Nephron (organoid): ENCODE data around the gene CACNA1S.

ENCODE experiments used
- H3K27ac Mint-ChIP-seq, 3 experiments: 2 replicates each; pipeline ENCODE4 v1.8.0; 2020; ENCODE audit warnings: mixed read lengths in 3 of 3, mild to moderate bottlenecking in 2 of 3, moderate library complexity in 1 of 3
- H3K27me3 Mint-ChIP-seq: 2 replicates; pipeline ENCODE4 v1.8.0; 2021; ENCODE audit warnings: low read depth, mild to moderate bottlenecking, moderate library complexity, mixed read lengths
- H3K36me3 Mint-ChIP-seq: 2 replicates; pipeline ENCODE4 v1.8.0; 2020; ENCODE audit warnings: low read depth, mixed read lengths
- H3K4me1 Mint-ChIP-seq: 2 replicates; pipeline ENCODE4 v1.8.0; 2020; ENCODE audit warnings: mixed read lengths
- H3K4me3 Mint-ChIP-seq, 3 experiments: 2 replicates each; pipeline ENCODE4 v1.8.0; 2020; ENCODE audit warnings: mild to moderate bottlenecking in 3 of 3, mixed read lengths in 3 of 3, moderate library complexity in 2 of 3
- H3K9me3 Mint-ChIP-seq: 2 replicates; pipeline ENCODE4 v1.8.0; 2020; ENCODE audit warnings: mixed read lengths
- TF ChIP-seq, protein P1 (sequence below), 3 experiments: fragments of 200-600 bp; sonication (generic); IDR thresholded peaks; one replicate each; pipeline ENCODE4 v1.5.0; 2021; ENCODE audit warnings: antibody characterized with exemption in 3 of 3; ENCODE audit not compliant: unreplicated experiment in 3 of 3

CACNA1S gene

DNA sequence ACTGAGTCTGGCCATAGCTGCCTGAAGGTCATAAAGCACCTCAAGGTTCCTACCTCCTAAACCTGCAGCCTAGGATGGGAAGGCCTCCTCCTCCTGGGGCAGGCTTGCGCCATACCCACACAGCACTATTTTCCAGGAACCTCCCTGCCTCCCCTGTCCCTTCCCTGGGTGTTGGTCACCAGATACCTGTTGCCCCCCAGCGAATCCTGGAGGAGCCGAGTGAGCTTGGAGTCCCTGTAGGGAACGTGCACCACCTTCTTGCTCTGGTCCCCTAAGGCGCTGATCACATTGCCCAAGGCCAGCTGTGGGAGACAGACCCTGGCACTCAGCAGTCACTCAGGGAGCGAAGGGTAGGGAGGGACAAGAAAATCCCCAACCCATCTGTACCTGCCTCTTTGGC, 108.1 kb downstream of the CACNA1S start:
- TF ChIP-seq, protein P1, sequence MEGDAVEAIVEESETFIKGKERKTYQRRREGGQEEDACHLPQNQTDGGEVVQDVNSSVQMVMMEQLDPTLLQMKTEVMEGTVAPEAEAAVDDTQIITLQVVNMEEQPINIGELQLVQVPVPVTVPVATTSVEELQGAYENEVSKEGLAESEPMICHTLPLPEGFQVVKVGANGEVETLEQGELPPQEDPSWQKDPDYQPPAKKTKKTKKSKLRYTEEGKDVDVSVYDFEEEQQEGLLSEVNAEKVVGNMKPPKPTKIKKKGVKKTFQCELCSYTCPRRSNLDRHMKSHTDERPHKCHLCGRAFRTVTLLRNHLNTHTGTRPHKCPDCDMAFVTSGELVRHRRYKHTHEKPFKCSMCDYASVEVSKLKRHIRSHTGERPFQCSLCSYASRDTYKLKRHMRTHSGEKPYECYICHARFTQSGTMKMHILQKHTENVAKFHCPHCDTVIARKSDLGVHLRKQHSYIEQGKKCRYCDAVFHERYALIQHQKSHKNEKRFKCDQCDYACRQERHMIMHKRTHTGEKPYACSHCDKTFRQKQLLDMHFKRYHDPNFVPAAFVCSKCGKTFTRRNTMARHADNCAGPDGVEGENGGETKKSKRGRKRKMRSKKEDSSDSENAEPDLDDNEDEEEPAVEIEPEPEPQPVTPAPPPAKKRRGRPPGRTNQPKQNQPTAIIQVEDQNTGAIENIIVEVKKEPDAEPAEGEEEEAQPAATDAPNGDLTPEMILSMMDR (IDR thresholded peaks at IDR 0.05; ENCODE audit: unreplicated experiment in 3 of 3): no peak
- Mint-ChIP-seq H3K27ac (no peak overlapping the region), H3K4me1 (no peaks in the 10 kb centered on the region), H3K9me3 (no peaks in the 10 kb centered on the region), H3K4me3 (no peak overlapping the region), H3K36me3 (peaks cover 15% of the 10 kb centered on the region), H3K27me3 (no peaks in the 10 kb centered on the region)

DNA sequence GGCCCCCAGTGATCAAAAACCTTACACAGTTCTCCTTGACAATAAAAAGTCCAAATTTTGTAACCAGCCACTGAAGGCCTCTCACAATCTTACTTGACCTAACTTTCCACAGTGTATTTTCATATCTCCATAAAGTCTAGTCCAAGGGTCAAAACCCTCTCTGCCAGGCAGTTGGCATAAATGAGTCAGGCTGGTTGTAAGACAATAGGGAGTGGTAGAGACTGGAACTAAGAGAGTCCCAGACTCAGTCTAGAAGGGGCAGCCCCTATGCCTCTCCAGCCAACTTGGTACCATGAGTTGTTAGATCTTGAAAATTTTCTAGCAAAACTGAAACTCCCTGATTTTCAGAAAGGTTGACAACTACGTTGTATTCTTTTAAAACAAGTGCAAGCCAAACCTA, 109.7 kb downstream of the CACNA1S start:
- no peak overlapping the region for H3K4me3 Mint-ChIP-seq

DNA sequence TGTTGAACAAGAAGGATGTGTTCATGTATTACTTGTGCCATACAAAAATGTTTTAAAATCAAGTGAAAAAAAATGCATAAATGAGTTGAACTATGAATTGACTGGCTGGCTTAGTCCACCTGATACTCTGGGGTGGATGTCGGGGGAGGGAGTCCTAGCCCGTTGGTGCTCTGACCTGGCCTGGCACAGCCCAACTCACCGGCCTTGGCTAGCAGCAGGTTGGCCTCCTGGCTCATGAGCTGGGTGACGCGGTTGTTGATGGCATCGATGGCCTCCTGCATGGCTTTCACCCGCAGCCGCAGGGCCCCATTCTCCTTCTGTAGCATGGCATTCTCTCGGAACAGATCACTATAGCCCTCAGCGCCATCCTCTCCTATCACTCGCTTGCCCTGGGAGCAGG, 110.3 kb downstream of the CACNA1S start:
- TF ChIP-seq, protein P1 (IDR thresholded peaks at IDR 0.05; ENCODE audit: unreplicated experiment in 3 of 3): no peak
- H3K9me3 Mint-ChIP-seq: no peaks in the 10 kb centered on the region
- no peak overlapping the region for H3K27ac Mint-ChIP-seq
- H3K27me3 Mint-ChIP-seq: no peaks in the 10 kb centered on the region
- H3K4me3 Mint-ChIP-seq: no peak overlapping the region
- peaks cover 24% of the 10 kb centered on the region for H3K36me3 Mint-ChIP-seq
- no peaks in the 10 kb centered on the region for H3K4me1 Mint-ChIP-seq

More for the DNA sequence above, 109.7 kb downstream of the CACNA1S start:
- Mint-ChIP-seq H3K27ac (no peak overlapping the region), H3K27me3 (no peaks in the 10 kb centered on the region), H3K36me3 (peaks cover 20% of the 10 kb centered on the region), H3K4me1 (no peaks in the 10 kb centered on the region), H3K9me3 (no peaks in the 10 kb centered on the region)
- TF ChIP-seq, protein P1 (IDR thresholded peaks at IDR 0.05; ENCODE audit: unreplicated experiment in 3 of 3): no peak

DNA sequence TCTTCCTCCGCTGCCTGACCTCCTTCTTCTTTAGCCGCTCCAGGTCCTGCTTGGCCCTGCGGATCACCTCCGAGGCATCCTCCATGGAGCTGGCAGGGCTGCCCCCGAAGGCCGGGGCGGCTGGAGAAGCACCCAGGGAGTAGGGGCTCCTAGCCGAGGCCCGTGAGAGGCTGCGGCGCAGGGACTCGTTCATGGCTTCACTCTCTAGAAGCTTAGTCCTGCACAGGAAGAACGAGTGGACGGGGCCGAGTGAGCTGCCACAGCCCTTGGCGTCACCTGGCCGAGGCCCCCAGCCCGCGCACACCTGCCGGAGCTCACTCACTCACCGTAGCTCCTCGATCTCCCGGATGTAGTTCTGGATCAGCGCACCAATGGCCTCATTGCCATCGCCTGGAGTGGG, 111.8 kb downstream of the CACNA1S start:
- Mint-ChIP-seq H3K27me3 (no peaks in the 10 kb centered on the region), H3K4me3 (no peak overlapping the region), H3K36me3 (peaks cover 33% of the 10 kb centered on the region), H3K27ac (no peak overlapping the region), H3K4me1 (no peaks in the 10 kb centered on the region), H3K9me3 (no peaks in the 10 kb centered on the region)
- TF ChIP-seq, protein P1 (IDR thresholded peaks at IDR 0.05; ENCODE audit: unreplicated experiment in 3 of 3): no peak

DNA sequence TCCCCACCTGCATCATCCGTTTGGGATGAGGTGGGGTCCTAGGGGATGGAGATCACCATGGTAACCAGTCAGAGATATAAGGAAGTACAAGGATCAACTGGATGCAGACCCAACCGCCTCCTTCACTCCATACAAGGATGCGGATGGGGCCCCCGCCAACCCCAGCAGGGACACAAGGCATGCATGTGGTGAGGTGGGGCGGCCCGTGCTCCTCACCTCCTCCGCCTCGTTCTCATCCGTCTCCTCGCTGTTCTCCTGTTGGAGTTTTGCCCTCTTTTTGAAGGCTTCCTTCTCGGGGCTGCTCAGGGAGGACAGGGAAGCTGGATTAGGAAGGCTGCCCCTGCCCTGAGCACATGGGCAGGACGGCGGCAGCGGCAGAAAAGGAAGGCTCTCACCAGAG, 112.6 kb downstream of the CACNA1S start:
- H3K27ac Mint-ChIP-seq: no peak overlapping the region
- H3K4me1 Mint-ChIP-seq: no peaks in the 10 kb centered on the region
- H3K4me3 Mint-ChIP-seq: no peak overlapping the region
- H3K27me3 Mint-ChIP-seq: no peaks in the 10 kb centered on the region
- H3K36me3 Mint-ChIP-seq: peaks cover 33% of the 10 kb centered on the region
- TF ChIP-seq, protein P1 (IDR thresholded peaks at IDR 0.05; ENCODE audit: unreplicated experiment in 3 of 3): no peak
- no peaks in the 10 kb centered on the region for H3K9me3 Mint-ChIP-seq

DNA sequence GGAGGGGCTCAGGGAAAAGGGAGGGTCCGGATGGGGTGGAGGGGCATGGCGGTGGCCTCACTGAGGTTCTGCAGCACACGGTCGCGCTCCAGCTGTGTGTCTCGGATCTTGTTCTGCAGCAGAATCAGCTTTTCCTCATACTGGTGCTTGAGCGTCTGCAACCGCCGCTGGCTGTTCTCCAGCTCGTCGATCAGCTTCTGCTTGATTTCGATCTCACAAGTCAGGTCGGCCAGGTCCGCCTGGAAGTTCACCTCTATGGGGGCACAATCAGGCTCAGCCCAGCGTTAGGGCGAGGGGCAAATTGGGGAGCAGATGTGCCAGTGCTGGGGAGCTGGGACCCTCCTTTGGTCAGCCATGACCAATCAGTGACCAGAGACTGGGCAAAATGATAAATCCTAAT, 113.9 kb downstream of the CACNA1S start:
- no peaks in the 10 kb centered on the region for H3K9me3 Mint-ChIP-seq
- no peaks in the 10 kb centered on the region for H3K4me1 Mint-ChIP-seq
- no peak overlapping the region for H3K27ac Mint-ChIP-seq
- H3K4me3 Mint-ChIP-seq: no peak overlapping the region
- no peaks in the 10 kb centered on the region for H3K27me3 Mint-ChIP-seq
- peaks cover 33% of the 10 kb centered on the region for H3K36me3 Mint-ChIP-seq
- TF ChIP-seq, protein P1 (IDR thresholded peaks at IDR 0.05; ENCODE audit: unreplicated experiment in 3 of 3): no peak
